ENCODE measurements around the gene ACTL10.
"Not testable (repeated sequence)": the region's sequence is repeated elsewhere in the genome, so short reads cannot be mapped to it uniquely, and the experiment has no call there.

Gene ACTL10

GRCh38 chr20:33679758-33680485, 13.2 kb downstream of the ACTL10 start:
- DNase-seq: no peak

DNA sequence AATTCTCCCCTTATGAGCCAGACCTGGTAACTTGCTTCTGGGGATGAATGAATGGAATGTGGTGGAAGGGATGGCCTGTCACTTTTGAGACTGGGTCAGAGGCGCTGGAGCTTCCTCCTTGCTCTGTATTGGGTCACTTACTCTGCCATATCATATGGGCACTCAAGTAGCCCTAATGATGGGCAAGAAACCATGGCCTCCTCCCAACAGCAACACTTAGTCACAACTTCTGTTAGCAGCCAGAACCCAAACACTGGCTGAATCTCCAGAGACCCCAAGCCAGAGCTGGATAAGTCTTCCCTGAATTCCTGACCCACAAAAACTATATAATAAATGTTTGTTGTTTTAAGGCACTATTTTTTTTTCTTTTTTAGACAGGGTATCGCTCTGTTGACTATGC, 13.9 kb downstream of the ACTL10 start:
- DNase-seq: no peak

GRCh38 chr20:33681288-33681687, 14.5 kb downstream of the ACTL10 start:
- DNase-seq: no peak

- DNase-seq: no peak
These were observed 15.1 kb downstream of the ACTL10 start for GRCh38 chr20:33681728-33682353.

- DNase-seq: no peak
These were observed 18.0 kb downstream of the ACTL10 start for GRCh38 chr20:33684533-33685327.

GRCh38 chr20:33685328-33686099, 18.8 kb downstream of the ACTL10 start:
- no peak for DNase-seq

- peak; percentile 95 for DNase-seq
These were observed 19.6 kb downstream of the ACTL10 start, which contains the start of gene E2F1 for GRCh38 chr20:33686100-33686983. TSS of gene E2F1 (minus strand) at chr20:33686385. CDS start at chr20:33686264, 121 bp downstream.

DNA sequence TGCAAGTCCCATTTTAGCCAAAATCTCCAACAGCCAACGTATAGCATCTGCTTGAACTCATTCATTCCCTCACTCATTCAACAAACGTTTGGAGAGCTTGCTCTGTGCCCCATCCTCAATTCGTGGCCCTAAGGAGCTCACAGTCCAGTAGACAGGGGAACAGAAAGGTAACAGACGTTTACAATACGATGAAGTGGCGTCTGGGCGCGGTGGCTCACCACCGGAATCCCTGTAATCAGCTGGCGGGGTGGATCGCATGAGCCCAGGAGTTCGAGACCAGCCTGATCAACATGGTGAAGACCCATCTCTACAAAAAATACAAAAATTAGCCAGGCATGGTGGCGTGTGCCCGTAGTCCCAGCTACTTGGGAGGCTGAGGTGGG, 20.2 kb downstream of the ACTL10 start:
- DNase-seq: no peak

GRCh38 chr20:33687370-33687915, 20.7 kb downstream of the ACTL10 start:
- no peak for DNase-seq

DNA sequence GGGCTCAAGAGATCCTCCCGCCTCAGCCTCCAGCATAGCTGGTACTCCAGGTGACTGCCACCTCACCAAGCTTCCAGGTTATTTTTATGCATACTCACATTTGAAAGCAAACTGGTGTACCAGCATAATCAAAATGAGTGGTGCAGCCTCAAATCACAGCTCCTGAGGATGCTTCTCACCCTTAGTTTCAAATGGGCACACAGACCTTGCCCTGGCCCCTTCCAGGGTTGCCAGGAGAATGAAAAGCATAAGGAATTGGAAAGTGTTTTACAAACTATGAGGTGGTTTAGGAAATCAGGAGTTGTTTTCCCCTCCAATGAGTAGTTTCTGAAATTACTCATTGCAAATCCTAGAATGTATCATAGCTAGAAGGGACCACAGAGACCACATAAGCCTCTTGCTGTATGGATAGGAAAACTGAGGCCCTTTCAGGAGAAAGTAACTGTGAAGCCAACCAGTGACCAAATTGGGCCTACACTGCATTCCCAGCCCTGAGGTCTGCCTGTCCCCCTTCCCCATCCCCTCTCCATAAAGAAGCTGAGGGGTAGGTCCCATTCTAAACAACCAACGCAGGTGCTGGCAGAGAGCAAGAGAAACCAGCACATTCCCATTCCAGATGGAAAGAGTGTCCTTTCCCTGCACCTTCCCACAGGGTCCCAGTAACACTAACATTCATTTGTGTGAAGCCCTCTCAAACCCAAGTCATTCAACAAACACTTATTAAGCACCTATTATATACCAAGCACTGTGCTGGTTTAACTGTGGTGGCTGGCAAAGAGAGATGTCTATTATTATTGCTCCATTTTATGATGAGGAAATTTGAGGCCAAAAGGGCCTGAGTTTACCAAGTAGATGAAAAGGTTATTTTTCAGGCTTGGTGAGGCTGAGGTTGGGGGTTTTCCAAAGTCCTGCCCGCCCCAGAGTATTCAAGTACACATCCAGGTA, 21.5 kb downstream of the ACTL10 start:
- no peak for DNase-seq

GRCh38 chr20:33688938-33689424, 22.2 kb downstream of the ACTL10 start:
- DNase-seq: no peak

DNA sequence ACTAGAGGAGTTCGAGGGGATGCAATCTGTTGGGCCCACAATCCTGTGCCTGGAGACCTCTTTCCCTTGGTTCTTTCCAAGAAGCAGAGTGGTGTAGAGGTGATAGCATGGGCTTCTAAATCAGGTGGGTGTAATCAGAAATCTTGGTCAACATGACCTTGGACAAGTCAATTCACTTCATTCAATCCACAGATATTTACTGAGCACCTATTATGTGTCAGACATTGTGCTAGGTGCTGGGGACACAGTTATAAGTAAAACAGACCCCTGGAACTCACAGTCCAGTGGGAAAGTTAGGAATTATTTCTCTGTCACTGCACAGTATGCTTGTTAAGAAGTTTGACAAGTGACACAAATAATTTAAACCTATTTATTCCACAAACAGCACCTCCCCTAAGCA, 22.8 kb downstream of the ACTL10 start:
- no peak for DNase-seq

- DNase-seq: no peak
These were observed 23.2 kb downstream of the ACTL10 start for GRCh38 chr20:33689973-33690372.

- DNase-seq: no peak
These were observed 26.5 kb downstream of the ACTL10 start for GRCh38 chr20:33693289-33693688.

DNA sequence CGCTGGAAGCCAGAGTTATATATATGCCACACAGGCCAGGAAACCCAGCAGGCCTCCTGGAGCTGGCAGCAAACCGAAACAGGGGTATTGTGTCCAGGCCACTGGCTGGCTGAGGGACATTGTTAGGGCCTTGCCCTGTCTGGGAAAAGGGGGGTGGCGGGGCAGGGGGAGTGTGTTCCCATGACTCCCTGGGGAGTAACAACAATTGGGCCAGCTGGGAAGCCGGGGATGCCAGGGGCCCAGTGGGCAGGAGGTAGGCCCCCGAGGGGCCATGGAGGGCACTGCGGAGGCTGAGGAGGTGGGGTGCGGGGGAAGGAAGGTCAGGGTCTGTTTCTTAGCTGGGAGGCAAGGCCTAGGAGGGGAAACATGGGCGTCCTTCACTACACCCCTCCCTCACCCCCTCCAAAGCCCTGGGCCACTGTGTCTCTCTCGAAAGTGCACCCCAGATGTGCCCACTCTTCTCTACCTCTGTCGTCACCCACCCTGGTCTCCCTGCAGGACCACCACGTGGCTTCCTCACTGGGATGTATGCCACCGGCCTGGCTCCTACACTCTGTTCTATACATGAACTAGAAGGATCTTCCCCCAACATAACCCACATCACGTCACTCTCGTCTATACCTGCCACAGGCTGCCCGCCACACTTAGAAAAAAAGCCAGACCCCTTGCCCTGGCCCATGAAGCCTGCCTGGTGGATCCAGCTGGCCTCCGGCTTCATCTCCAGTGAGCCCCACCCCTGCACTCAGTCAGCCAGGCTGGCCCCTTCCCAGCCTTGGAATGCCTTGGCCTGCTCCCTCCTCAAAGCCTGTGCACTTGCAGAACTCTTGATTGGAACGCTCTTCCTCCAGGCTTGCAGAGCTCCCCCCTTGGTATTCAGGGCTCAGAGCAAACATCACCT, 27.2 kb downstream of the ACTL10 start:
- DNase-seq: no peak

- DNase-seq: no peak
These were observed 27.9 kb downstream of the ACTL10 start for GRCh38 chr20:33694639-33695012.

- no peak for DNase-seq
These were observed 29.7 kb downstream of the ACTL10 start for GRCh38 chr20:33696448-33696847.

GRCh38 chr20:33697129-33697528, 30.4 kb downstream of the ACTL10 start:
- no peak for DNase-seq

DNA sequence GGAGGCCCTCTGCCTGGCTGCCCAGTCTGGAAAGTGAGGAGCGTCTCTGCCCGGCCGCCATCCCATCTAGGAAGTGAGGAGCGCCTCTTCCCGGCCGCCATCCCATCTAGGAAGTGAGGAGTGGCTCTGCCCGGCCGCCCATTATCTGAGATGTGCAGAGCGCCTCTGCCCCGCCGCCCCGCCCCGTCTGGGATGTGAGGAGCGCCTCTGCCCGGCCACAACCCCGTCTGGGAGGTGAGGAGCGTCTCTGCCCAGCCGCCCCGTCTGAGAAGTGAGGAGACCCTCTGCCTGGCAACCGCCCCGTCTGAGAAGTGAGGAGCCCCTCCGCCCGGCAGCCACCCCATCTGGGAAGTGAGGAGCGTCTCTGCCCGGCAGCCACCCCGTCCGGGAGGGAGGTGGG, 32.2 kb downstream of the ACTL10 start:
- not testable (repeated sequence) for DNase-seq

All from NCI-H2029 (cell line).